ENCODE data around the gene TRPV6. TPM values are rescaled to one million over a fixed set of nuclear protein-coding genes. Genes with fewer than 3 reads are reported as not detected.

Gene TRPV6
- total RNA-seq, 2 donors from 2014 or later, result 0.16 TPM; not detected in 1

- Mint-ChIP-seq H3K4me3 (no peak overlapping the region), H3K27me3 (no peaks in the 10 kb centered on the region), H3K9me3 (no peaks in the 10 kb centered on the region), H3K27ac (peak overlapping the region; percentile 16), H3K36me3 (ENCODE audit: low read depth) (no peaks in the 10 kb centered on the region), H3K4me1 (no peaks in the 10 kb centered on the region)
- no peak for ATAC-seq (replicated peaks)
Observed at GRCh38 chr7:142862786-142863400, 22.7 kb downstream of the TRPV6 start.

GRCh38 chr7:142862351-142862750, 23.2 kb downstream of the TRPV6 start:
- Mint-ChIP-seq H3K4me3 (no peak overlapping the region), H3K9me3 (no peaks in the 10 kb centered on the region), H3K36me3 (ENCODE audit: low read depth) (no peaks in the 10 kb centered on the region), H3K27ac (no peak overlapping the region), H3K4me1 (no peaks in the 10 kb centered on the region), H3K27me3 (no peaks in the 10 kb centered on the region)
- no peak for ATAC-seq (replicated peaks)

- H3K36me3 Mint-ChIP-seq (ENCODE audit: low read depth), result no peaks in the 10 kb centered on the region
- no peaks in the 10 kb centered on the region for H3K9me3 Mint-ChIP-seq
- H3K4me1 Mint-ChIP-seq, result peaks cover 8% of the 10 kb centered on the region
- no peak overlapping the region for H3K27ac Mint-ChIP-seq
- H3K27me3 Mint-ChIP-seq, result no peaks in the 10 kb centered on the region
- no peak overlapping the region for H3K4me3 Mint-ChIP-seq
- ATAC-seq (replicated peaks), result no peak
Observed at GRCh38 chr7:142860968-142861367, 24.6 kb downstream of the TRPV6 start.

DNA sequence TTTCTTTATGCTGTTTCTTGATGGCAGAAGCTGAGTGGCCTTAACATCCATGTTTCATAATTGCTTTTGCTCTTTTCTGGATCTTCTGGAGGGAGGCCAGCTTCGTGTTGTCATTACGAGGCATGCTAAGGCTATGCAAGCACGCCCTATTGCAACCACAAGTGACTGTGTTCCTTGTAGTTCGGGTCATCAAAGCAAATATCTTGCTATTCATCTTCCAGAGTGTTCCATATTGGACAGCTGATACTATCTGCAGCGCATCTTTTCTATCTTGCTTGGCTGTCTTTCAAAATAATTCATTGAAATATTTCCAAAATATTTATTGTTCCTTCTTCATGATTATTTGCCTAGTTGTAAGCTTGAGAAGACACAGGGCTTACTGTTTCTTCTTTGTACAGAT, 25.7 kb downstream of the TRPV6 start:
- no peaks in the 10 kb centered on the region for H3K36me3 Mint-ChIP-seq (ENCODE audit: low read depth)
- ATAC-seq (replicated peaks), result no peak
- H3K4me1 Mint-ChIP-seq, result peaks cover 10% of the 10 kb centered on the region
- H3K9me3 Mint-ChIP-seq, result no peaks in the 10 kb centered on the region
- no peaks in the 10 kb centered on the region for H3K27me3 Mint-ChIP-seq
- H3K27ac Mint-ChIP-seq, result no peak overlapping the region
- no peak overlapping the region for H3K4me3 Mint-ChIP-seq

DNA sequence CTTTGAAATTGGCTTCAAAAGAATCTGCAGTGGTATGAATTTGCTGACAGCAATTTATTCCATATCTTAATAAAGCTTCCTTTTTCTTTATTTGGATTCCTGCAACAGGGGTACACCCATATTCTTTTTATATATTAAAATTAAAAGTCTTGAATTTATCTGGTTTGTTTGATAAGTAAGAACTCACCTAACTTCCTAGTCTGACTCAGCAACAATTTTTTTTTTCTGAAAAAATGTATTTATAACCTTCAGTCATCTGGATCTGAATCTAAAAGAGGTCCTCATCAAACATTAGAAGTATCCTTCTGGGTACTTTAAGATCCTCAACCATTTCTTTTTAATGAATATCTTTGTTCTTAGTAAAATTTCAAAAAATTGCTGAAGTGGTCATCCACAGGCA, 26.1 kb downstream of the TRPV6 start:
- Mint-ChIP-seq H3K36me3 (ENCODE audit: low read depth) (no peaks in the 10 kb centered on the region), H3K27ac (no peak overlapping the region), H3K9me3 (no peaks in the 10 kb centered on the region), H3K4me1 (peaks cover 10% of the 10 kb centered on the region), H3K27me3 (no peaks in the 10 kb centered on the region), H3K4me3 (no peak overlapping the region)
- ATAC-seq (replicated peaks), result no peak

DNA sequence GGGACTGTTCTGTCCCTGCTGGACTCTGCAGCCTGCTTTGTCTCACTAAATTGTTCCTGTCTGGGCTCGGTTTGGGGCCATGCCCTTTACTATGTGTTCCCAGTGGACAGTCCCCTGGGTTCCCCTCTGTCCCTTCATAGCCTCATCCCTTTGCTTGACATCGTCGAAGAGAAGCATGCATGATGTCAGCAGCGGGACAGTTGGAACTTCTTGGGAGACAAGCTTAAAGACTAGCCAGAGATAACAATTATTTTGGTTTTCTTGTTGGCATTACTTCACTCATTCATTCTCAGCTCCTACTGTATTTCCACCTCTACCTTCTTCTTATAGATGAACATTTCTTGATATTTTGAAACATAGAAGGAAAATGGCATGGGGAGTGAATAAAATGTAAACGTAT, 27.9 kb downstream of the TRPV6 start:
- H3K4me3 Mint-ChIP-seq, result peak overlapping the region; percentile 51

DNA sequence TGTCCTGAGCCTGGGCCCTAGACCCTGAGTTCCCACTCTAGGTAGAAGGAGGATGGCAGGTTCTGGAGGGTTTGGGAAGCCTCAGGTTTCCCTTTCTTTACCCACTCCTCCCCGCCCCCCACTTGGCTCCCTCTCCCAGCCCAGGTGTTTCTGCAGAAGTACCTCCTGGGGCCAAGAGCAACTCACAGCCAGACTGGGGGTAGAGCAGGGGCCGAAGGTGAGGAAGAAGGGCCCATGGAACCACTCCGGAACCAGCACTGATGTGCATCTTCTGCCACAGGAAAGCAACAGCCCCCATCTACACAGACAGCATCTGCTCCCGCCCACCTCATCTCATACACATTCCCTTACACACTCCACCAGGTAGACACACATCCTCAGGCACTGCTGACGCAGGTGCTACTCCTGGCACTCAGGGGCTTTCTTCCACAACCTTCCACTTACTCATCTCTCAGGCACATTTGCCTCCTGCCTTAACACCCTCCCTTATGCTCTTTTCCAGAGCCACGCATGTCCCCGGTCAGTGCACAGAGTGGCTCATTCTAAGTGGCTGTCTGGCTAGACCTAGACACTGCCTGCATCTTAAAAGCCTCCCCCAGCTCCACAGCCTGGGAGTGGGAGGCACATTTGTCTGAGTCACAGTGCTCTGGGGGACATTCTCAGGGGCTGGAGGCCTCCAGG, 28.8 kb downstream of the TRPV6 start:
- H3K9me3 Mint-ChIP-seq, result no peaks in the 10 kb centered on the region
- no peak overlapping the region for H3K27ac Mint-ChIP-seq
- H3K4me3 Mint-ChIP-seq, result peak overlapping the region; percentile 51

More for the DNA sequence above, 27.9 kb downstream of the TRPV6 start:
- no peak for ATAC-seq (replicated peaks)
- Mint-ChIP-seq H3K4me1 (peaks cover 15% of the 10 kb centered on the region), H3K27me3 (no peaks in the 10 kb centered on the region), H3K27ac (no peak overlapping the region), H3K9me3 (no peaks in the 10 kb centered on the region), H3K36me3 (ENCODE audit: low read depth) (no peaks in the 10 kb centered on the region)

GRCh38 chr7:142855756-142856564, 29.6 kb downstream of the TRPV6 start:
- Mint-ChIP-seq H3K36me3 (ENCODE audit: low read depth) (no peaks in the 10 kb centered on the region), H3K4me3 (peak overlapping the region; percentile 51), H3K27ac (no peak overlapping the region), H3K4me1 (peaks cover 15% of the 10 kb centered on the region), H3K27me3 (no peaks in the 10 kb centered on the region), H3K9me3 (no peaks in the 10 kb centered on the region)
- ATAC-seq (replicated peaks), result no peak

More for the DNA sequence above, 28.8 kb downstream of the TRPV6 start:
- ATAC-seq (replicated peaks), result no peak
- Mint-ChIP-seq H3K27me3 (no peaks in the 10 kb centered on the region), H3K36me3 (ENCODE audit: low read depth) (no peaks in the 10 kb centered on the region), H3K4me1 (peaks cover 15% of the 10 kb centered on the region)

DNA sequence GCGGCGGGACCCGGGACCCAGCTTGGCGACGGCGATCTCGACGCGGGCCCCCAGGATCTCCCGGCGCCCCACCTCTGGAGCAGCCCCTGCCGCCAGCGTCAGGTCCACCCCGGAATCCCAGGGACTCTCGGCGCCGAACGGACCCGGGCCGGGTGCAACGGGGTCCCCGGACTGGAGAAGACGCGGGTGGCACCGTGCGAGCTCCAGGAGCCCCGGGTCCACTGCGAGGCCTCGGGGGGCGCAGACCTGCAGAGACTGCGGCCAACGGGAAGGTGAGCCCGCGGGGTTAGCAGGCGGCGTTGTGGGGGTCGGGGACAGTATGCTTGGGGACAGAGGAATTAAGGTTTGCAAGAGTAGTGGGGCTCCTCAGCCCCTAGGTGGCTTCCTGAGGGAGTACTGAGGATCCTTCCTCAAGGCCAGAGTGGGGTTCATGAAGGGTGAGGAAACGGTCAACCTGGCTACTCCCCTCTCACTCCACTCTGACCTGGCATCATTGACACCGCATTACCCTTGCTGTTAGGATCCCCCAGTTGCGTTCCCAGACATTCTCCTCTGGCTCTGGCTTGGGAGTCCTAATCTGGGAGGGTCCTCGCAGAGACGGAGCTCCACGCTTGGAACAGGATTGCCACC, 30.3 kb downstream of the TRPV6 start:
- ATAC-seq (replicated peaks), result no peak
- no peaks in the 10 kb centered on the region for H3K27me3 Mint-ChIP-seq
- H3K27ac Mint-ChIP-seq, result no peak overlapping the region
- H3K9me3 Mint-ChIP-seq, result no peaks in the 10 kb centered on the region
- no peaks in the 10 kb centered on the region for H3K36me3 Mint-ChIP-seq (ENCODE audit: low read depth)
- peaks cover 15% of the 10 kb centered on the region for H3K4me1 Mint-ChIP-seq
- peak overlapping the region; percentile 51 for H3K4me3 Mint-ChIP-seq

GRCh38 chr7:142854372-142855113, 31.0 kb downstream of the TRPV6 start, which contains the start of gene EPHB6:
Gene EPHB6, plus strand, starts transcription at chr7:142855076. Its CDS starts 8,152 bp downstream, at chr7:142863228.
- Mint-ChIP-seq H3K4me1 (peaks cover 15% of the 10 kb centered on the region), H3K27ac (peak within 1 kb of the TSS; percentile 86), H3K9me3 (no peaks in the 10 kb centered on the region), H3K36me3 (ENCODE audit: low read depth) (no peaks in the 10 kb centered on the region), H3K4me3 (peak within 1 kb of the TSS; percentile 90), H3K27me3 (no peaks in the 10 kb centered on the region)
- peak; percentile 71 for ATAC-seq (replicated peaks)

GRCh38 chr7:142853739-142854371, 31.7 kb downstream of the TRPV6 start:
- Mint-ChIP-seq H3K36me3 (ENCODE audit: low read depth) (no peaks in the 10 kb centered on the region), H3K4me3 (peak overlapping the region; percentile 90), H3K27me3 (no peaks in the 10 kb centered on the region), H3K27ac (peak overlapping the region; percentile 86), H3K4me1 (peaks cover 15% of the 10 kb centered on the region), H3K9me3 (no peaks in the 10 kb centered on the region)
- ATAC-seq (replicated peaks), result peak; percentile 85

DNA sequence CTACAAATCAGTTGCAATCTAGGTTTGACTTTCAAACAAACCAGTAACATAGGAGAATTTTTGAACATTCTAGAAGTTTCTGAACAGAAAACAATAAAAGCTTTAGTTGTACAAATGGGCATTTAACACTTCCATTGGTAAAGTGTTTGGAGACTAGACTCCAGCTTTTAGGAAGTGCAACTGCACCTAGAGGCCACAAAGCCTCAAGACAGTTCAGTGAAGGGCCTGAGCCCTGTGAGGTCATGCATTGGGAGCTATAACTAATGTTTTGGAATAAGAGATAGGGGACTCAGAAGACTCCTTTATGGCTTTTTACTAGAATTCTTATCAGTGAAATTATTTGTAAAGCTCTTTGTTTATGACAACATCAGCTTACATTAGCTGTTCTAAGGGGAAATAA, 33.6 kb downstream of the TRPV6 start:
- ATAC-seq (replicated peaks), result no peak
- H3K9me3 Mint-ChIP-seq, result no peaks in the 10 kb centered on the region
- no peaks in the 10 kb centered on the region for H3K27me3 Mint-ChIP-seq
- peaks cover 13% of the 10 kb centered on the region for H3K4me1 Mint-ChIP-seq
- H3K4me3 Mint-ChIP-seq, result no peak overlapping the region
- H3K27ac Mint-ChIP-seq, result peak overlapping the region; percentile 45
- no peaks in the 10 kb centered on the region for H3K36me3 Mint-ChIP-seq (ENCODE audit: low read depth)

DNA sequence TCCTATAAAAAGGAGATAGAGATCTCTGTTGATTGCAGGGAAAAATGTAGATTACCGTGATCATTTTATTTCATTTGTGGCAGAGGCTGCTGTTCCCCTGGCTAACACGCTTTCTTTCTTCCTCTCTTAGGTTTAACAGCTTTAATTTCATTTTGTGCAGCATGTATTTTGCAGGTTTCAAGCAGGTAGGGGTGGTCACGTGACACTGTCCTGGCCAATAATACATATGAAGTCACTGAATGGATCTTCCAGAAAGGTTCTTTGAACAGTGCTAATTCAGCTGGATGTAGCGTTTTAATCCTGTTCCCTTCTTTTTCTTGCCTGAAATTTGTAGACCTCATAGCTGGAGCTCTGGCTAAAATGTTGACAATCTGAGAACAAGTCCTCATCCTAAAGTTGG, 34.3 kb downstream of the TRPV6 start:
- ATAC-seq (replicated peaks), result no peak
- no peaks in the 10 kb centered on the region for H3K9me3 Mint-ChIP-seq
- H3K36me3 Mint-ChIP-seq (ENCODE audit: low read depth), result no peaks in the 10 kb centered on the region
- H3K4me1 Mint-ChIP-seq, result peaks cover 9% of the 10 kb centered on the region
- H3K27me3 Mint-ChIP-seq, result no peaks in the 10 kb centered on the region
- H3K27ac Mint-ChIP-seq, result no peak overlapping the region
- H3K4me3 Mint-ChIP-seq, result no peak overlapping the region
